ENCODE measurements around the gene RUSF1. TPM values are rescaled to one million over a fixed set of nuclear protein-coding genes. Genes with fewer than 3 reads are reported as not detected.

The RUSF1 gene
- total and polyA plus RNA-seq, 10 of the 15 experiments (the other 5 are each of a cell fraction or from before 2014, with no cell fraction given): 0.20 to 46.3 (median 29.7) TPM

DNA sequence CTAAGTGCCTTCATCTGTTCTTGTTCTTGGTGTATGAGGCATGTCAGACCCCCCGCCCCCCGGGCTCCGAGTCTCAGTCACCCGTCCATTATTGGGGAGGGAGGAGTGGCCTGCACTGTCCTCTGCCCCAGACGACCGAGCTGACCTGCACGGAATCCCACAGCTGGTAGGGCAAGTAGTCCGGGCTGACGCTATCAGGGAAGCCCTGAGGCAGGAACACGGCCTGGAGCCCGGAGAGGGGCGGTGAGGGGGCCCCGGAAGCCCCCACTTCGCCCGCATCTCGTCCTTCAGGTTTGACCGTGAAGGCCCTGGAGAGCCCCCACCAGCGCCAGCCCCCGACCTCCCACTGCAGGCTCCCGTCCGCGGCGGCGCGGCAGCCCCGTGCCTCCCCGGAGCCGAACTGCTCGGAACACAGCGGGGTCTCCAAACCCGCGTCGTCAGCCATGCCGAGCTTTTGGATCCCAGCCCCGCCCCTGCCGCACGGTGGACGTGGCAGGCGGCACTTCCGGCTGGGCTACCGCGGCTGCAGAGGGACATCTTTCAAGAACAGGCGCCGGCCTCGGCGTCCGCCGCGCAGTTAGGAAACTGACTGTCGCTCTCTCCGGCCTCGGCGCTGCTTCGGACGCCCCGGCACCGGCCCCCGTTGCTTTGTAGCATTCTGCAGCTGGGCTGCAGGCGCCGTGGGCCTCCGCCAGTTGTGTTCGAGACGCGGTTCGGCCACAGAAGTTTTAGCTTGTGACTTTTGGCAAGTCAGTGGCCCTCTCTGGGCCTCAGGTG is at the start of gene RUSF1 (continued):
- TF ChIP-seq ZNF384 (IDR thresholded peaks at IDR 0.05; ENCODE audit: borderline replicate concordance, low read depth, low read length) (no peak), NFYB (IDR thresholded peaks at IDR 0.05; ENCODE audit: insufficient read depth, low read depth, low read length) (no peak), SMC3 (IDR thresholded peaks at IDR 0.05; ENCODE audit: borderline replicate concordance, low read length) (no peak), HDAC6 (IDR thresholded peaks at IDR 0.05; ENCODE audit: unreplicated experiment) (peak; percentile 39), RUNX3 (IDR thresholded peaks at IDR 0.05; ENCODE audit: low read length) (peak; percentile 31; the same call in 1 of the 2 replicates), POLR2AphosphoS2 (IDR thresholded peaks at IDR 0.05; ENCODE audit: low read depth, low read length) (peak; percentile 83; the same call in 1 of the 2 replicates), ZNF274 (IDR thresholded peaks at IDR 0.05; ENCODE audit: insufficient read depth, insufficient read length) (no peak), STAT1 (conservative IDR thresholded peaks at IDR 0.05) (no peak; the same call in 1 of the 2 replicates), TCF7 (IDR thresholded peaks at IDR 0.05; ENCODE audit: borderline replicate concordance) (no peak), RAD21 (IDR thresholded peaks at IDR 0.05; ENCODE audit: insufficient read depth, low read depth, low read length) (no peak), RAD51 (IDR thresholded peaks at IDR 0.05) (no peak), NR2C1 (IDR thresholded peaks at IDR 0.05) (no peak; the same call in 1 of the 2 replicates), IRF4 (IDR thresholded peaks at IDR 0.05; ENCODE audit: low read depth, low read length) (no peak), NBN (IDR thresholded peaks at IDR 0.05) (peak; percentile 52; the same call in 1 of the 2 replicates), LARP7 (IDR thresholded peaks at IDR 0.05) (peak; percentile 58; the same call in 1 of the 2 replicates), SPI1 (IDR thresholded peaks at IDR 0.05; ENCODE audit: borderline replicate concordance, insufficient read depth, low read depth, low read length) (no peak)
- TF ChIP-seq, protein P1, sequence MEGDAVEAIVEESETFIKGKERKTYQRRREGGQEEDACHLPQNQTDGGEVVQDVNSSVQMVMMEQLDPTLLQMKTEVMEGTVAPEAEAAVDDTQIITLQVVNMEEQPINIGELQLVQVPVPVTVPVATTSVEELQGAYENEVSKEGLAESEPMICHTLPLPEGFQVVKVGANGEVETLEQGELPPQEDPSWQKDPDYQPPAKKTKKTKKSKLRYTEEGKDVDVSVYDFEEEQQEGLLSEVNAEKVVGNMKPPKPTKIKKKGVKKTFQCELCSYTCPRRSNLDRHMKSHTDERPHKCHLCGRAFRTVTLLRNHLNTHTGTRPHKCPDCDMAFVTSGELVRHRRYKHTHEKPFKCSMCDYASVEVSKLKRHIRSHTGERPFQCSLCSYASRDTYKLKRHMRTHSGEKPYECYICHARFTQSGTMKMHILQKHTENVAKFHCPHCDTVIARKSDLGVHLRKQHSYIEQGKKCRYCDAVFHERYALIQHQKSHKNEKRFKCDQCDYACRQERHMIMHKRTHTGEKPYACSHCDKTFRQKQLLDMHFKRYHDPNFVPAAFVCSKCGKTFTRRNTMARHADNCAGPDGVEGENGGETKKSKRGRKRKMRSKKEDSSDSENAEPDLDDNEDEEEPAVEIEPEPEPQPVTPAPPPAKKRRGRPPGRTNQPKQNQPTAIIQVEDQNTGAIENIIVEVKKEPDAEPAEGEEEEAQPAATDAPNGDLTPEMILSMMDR (IDR thresholded peaks at IDR 0.05 in 2 of 3, conservative IDR thresholded peaks at IDR 0.05 in 1 of 3; ENCODE audit: control insufficient read depth in 2 of 3, extremely low read depth in 1 of 3, insufficient read depth in 1 of 3, low read depth in 3 of 3, low read length in 3 of 3): no peak
- TF ChIP-seq, protein P2, sequence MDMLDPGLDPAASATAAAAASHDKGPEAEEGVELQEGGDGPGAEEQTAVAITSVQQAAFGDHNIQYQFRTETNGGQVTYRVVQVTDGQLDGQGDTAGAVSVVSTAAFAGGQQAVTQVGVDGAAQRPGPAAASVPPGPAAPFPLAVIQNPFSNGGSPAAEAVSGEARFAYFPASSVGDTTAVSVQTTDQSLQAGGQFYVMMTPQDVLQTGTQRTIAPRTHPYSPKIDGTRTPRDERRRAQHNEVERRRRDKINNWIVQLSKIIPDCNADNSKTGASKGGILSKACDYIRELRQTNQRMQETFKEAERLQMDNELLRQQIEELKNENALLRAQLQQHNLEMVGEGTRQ (IDR thresholded peaks at IDR 0.05; ENCODE audit: borderline replicate concordance, low read depth, low read length): no peak
- TF ChIP-seq, protein P3, sequence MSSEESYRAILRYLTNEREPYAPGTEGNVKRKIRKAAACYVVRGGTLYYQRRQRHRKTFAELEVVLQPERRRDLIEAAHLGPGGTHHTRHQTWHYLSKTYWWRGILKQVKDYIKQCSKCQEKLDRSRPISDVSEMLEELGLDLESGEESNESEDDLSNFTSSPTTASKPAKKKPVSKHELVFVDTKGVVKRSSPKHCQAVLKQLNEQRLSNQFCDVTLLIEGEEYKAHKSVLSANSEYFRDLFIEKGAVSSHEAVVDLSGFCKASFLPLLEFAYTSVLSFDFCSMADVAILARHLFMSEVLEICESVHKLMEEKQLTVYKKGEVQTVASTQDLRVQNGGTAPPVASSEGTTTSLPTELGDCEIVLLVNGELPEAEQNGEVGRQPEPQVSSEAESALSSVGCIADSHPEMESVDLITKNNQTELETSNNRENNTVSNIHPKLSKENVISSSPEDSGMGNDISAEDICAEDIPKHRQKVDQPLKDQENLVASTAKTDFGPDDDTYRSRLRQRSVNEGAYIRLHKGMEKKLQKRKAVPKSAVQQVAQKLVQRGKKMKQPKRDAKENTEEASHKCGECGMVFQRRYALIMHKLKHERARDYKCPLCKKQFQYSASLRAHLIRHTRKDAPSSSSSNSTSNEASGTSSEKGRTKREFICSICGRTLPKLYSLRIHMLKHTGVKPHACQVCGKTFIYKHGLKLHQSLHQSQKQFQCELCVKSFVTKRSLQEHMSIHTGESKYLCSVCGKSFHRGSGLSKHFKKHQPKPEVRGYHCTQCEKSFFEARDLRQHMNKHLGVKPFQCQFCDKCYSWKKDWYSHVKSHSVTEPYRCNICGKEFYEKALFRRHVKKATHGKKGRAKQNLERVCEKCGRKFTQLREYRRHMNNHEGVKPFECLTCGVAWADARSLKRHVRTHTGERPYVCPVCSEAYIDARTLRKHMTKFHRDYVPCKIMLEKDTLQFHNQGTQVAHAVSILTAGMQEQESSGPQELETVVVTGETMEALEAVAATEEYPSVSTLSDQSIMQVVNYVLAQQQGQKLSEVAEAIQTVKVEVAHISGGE (CRISPR knock-in tag; IDR thresholded peaks at IDR 0.05): no peak
- TF ChIP-seq, protein P4, sequence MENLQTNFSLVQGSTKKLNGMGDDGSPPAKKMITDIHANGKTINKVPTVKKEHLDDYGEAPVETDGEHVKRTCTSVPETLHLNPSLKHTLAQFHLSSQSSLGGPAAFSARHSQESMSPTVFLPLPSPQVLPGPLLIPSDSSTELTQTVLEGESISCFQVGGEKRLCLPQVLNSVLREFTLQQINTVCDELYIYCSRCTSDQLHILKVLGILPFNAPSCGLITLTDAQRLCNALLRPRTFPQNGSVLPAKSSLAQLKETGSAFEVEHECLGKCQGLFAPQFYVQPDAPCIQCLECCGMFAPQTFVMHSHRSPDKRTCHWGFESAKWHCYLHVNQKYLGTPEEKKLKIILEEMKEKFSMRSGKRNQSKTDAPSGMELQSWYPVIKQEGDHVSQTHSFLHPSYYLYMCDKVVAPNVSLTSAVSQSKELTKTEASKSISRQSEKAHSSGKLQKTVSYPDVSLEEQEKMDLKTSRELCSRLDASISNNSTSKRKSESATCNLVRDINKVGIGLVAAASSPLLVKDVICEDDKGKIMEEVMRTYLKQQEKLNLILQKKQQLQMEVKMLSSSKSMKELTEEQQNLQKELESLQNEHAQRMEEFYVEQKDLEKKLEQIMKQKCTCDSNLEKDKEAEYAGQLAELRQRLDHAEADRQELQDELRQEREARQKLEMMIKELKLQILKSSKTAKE (IDR thresholded peaks at IDR 0.05; ENCODE audit: low read depth, poor library complexity, severe bottlenecking): no peak

All from GM12878 (cell line).